ENCODE measurements around the gene SLC12A3. TPM values are rescaled to one million over a fixed set of nuclear protein-coding genes. Genes with fewer than 3 reads are reported as not detected.

SLC12A3 gene
- total RNA-seq, 1 donor from 2014 or later: not detected

DNA sequence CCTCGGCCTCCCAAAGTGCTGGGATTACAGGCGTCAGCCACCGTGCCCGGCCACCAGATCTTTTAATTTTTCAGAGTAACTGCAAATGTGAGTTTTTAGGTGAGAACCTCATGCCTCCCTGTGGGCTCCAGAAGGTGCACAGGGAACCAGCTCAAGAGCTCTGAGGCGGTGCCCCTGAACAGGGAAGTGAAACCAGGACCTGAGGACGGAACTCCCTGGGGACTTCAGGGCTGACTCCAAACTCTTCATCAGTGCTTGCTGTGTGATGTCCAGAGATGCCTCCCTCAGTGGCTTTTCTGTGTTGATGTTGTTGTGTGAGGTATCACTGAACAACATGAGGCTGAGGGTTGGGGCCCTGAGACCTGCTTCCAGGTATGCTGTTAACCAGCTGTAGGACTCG is 23.8 kb downstream of the SLC12A3 start:
- intact Hi-C loops (cut with micrococcal nuclease): no loop called here

DNA sequence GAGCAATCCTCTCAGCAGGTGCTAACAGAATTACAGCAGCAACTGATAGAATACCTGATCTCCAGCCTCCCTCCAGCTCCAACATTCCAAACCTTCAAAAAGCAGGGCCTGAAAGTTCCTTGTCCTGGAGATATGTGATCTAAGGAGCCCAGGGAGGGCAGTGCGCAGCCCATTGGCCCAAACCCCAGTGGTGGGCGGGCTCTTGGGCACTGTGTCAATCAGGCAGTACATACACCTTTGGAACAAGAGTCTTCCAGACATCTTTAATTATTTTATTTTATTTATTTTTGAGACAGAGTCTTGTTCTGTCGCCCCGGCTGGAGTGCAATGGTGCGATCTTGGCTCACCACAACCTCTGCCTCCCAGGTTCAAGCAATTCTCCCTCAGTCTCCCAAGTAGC is 24.2 kb downstream of the SLC12A3 start:
- intact Hi-C loops (cut with micrococcal nuclease): no loop called here

DNA sequence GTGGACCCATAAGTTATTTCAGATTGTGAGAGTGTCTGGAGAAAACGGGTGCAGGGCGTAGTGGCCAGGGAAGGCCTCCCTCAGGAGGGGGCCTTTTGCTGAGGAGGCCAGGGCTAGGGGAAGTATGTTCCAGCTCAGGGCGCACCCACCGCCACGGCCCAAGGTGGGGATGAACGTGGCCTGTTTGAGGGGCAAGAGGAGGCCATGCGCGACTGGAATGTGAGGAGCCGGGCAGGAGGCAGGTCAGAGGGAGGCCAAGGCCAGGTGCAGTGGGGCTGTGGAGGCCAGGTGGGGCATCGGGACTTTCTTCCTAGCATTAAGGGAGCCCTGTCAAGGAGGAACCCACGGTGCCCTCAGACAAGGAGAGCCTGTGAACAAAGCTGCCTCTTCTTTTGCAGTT is 26.7 kb downstream of the SLC12A3 start:
- intact Hi-C loops (cut with micrococcal nuclease): no loop called here

DNA sequence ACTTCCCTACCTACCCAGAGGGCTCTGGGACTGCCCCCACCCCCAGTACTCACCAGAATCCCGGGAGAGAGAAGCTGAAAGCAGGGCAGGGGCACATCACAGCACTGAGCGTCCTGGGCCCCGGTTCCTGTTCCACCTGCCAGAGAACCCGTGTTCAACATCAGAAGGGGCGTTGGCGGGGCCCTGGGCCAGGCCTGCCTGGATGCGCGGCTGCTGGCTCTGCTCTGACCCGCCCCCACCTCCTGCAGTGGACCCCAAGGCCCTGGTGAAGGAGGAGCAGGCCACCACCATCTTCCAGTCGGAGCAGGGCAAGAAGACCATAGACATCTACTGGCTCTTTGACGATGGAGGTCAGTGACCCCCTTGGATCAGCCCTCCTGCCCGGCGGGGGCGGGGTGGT is 27.7 kb downstream of the SLC12A3 start:
- intact Hi-C loops (cut with micrococcal nuclease): no loop called here

DNA sequence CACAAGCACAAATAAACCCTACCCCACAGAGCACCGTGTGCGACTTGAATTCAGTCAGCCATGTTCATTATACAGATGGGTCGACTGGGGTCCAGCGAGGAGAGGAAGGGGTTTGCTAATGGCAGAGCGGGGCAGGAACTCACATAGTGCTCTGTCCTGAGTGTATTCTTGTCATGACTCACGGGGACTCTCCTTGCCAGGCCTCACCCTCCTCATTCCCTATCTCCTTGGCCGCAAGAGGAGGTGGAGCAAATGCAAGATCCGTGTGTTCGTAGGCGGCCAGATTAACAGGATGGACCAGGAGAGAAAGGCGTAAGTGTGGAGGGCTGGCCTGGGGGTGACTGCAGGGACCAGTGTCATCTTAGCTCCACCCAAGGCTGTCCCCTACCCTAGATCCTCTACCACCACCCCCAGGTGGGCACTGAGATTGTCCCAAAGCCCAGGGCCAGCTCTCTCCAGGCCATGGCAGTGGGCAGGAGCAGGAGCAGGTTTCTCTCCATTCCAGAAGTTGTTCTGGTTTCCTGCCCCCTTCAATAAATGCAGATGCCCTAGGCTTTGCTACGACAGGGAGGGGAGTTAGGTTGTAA is 29.4 kb downstream of the SLC12A3 start:
- intact Hi-C loops (cut with micrococcal nuclease): no loop called here

DNA sequence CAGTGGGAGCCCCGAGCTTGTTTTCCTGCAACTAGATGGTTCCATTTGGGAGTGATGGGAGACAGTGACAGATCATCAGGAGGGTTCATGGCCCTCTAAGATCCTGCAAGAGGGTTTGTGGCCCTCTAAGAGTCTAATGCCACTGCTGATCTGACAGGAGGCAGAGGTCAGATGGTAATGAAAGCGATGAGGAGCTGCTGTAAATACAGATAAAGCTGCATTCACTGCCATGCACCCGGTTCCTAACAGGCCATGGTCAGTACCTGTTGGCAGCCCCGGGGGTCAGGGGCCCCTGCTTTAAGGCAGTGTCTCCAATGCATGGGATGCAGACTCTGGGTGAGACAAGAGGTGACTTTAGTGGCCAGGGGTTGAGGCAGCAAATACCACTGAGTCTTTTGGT is 30.8 kb downstream of the SLC12A3 start:
- intact Hi-C loops (cut with micrococcal nuclease): no loop called here

DNA sequence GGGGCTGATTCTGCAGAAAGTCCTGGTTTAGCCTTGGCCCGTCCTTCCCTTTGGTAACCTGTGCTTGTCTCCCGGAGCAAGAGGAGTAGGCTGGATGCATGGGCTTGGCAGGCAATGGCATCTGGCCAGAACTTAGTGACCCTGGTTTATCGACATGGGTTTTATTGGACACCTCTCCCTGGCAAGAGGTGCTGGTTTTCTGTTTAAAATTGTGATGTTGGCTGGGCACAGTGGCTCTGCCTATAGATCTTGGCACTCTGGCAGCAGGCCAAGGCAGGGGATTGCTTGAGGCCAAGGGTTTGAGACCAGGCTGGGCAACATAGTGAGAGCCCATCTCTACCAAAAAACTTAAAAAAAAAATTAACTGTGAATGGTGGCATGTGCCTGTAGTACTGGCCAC is 31.2 kb downstream of the SLC12A3 start:
- intact Hi-C loops (cut with micrococcal nuclease): no loop called here

DNA sequence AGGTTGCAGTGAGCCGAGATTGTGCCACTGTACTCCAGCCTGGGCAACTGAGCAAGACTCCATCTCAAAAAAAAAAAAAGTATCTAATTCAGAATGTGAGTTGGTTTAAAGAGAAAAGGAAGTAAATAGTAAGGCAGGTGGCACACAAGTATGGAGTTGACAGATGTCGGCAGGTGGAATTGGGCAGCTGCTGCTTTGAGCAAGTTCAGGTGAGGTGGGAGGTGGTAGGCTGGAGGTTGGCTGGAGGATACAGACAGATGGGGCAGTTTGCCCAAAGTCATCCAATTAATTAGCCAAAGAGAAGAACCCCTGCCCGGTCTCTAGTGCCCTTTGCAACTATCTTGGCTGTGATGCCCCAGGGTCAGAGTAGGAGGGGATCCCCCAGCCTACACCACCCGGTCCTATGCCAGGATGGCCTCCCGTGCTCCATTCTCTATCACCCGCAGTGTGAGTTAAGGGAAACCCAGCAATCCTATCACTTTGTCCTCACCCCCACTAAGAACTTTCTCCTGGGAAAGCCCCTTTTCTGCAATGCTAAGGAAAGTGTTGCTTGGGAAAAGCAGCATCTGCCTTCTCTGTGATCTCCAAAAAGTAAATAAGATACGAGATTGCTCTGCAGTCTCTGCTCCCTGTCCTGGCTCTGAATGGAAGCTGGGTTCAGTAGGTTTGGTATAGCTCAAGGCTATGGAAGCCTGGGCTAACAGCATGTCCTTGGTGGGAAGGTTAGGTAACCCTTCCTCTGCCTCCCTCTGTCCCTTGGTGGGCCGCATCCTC is 32.2 kb downstream of the SLC12A3 start:
- intact Hi-C loops (cut with micrococcal nuclease): no loop called here

DNA sequence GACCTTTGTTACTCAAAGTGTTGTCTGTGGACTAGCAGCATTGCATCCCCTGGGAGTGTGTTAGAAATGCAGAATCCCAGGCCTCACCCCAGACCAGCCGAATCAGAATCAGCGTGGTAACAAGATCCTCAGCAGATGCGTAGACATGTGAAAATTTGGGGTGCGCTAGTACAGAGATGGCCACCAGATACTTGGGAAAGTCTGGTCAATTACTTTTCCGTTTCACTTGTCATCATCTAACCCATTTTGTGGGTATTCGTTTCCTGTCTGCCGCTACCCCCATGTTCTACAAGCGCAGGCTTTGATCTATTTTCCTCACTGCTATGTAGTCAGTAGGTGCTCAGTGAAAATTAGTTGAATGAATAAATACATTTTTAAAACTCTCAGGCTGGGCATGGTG is 33.8 kb downstream of the SLC12A3 start:
- intact Hi-C loops (cut with micrococcal nuclease): no loop called here

DNA sequence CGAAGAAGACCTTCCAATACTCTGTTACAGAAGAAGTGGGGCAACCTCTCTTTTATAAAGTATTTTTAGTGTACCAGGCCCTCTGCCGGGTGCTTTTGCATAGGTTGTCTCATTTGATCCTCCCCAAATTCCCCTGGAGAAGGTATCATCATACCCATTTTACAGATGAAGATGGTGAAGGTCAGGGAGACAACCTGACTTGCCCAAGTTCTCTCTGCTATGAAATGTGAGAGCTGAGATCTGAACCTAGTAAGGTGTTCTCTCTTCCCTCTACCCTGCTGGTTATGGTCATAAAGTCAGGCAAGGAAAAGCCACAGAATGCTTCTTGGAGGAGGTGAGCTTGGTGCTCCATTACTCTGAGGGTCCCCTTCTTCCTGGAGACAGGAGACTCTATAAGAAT is 38.9 kb downstream of the SLC12A3 start:
- intact Hi-C loops (cut with micrococcal nuclease): no loop called here

DNA sequence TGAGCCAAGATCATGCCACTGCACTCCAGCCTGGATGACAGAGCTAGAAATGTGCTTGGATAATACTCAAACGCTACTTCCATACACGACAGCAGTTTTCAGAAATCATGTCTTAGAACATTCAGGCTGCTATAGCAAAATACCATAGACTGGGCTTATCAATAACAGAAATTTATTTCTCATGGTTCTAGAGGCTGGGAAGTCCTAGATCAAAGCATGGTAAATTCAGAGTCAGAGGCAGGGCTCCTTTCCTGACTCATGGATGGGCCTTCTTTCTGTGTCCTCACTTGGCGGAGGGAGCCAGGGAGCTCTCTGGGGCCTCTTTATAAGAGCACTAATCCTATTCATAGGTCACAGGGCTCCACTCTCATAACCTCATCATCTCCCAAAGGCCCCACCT is 42.4 kb downstream of the SLC12A3 start:
- intact Hi-C loops (cut with micrococcal nuclease): no loop called here

DNA sequence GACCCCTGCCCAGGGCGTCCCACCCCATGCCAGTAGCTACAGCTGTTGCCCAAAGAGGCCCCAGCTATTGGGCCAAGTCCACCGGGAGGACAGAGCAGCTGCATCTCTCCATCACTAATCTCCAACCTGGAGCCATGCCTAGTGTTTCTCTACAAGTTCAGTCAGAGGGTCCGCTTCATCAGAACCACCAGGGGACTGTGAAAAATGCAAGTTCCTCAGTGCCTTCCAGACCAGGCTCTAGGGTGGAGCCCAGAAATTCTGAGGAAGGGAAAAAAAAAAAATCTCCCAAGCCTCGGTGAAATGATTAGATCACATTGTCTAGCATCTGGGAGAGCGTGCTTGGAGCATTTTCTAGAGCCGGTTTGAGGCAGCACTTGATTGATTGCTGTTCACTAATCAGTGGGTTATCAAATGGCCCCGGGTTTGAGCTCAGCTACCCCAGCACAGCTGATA is 44.5 kb downstream of the SLC12A3 start:
- intact Hi-C loops (cut with micrococcal nuclease): no loop called here

DNA sequence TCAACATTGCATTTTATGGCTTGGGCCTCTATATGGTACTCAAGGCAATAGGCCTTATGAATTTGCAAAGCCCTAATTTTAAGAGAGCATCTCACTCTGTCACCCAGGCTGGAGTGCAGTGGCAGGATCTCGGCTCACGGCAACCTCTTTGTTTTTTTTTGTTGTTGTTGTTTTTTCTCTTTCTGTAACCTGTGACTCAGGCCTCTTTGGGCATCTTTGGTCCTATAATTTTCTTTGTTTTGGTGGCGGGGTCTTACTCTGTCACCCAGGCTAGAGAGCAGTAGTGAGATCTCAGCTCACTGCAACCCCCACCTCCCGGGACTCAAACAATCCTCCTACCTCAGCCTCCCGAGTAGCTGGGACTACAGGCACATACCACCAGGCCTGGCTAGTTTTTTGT is 45.1 kb downstream of the SLC12A3 start:
- intact Hi-C loops (cut with micrococcal nuclease): no loop called here

DNA sequence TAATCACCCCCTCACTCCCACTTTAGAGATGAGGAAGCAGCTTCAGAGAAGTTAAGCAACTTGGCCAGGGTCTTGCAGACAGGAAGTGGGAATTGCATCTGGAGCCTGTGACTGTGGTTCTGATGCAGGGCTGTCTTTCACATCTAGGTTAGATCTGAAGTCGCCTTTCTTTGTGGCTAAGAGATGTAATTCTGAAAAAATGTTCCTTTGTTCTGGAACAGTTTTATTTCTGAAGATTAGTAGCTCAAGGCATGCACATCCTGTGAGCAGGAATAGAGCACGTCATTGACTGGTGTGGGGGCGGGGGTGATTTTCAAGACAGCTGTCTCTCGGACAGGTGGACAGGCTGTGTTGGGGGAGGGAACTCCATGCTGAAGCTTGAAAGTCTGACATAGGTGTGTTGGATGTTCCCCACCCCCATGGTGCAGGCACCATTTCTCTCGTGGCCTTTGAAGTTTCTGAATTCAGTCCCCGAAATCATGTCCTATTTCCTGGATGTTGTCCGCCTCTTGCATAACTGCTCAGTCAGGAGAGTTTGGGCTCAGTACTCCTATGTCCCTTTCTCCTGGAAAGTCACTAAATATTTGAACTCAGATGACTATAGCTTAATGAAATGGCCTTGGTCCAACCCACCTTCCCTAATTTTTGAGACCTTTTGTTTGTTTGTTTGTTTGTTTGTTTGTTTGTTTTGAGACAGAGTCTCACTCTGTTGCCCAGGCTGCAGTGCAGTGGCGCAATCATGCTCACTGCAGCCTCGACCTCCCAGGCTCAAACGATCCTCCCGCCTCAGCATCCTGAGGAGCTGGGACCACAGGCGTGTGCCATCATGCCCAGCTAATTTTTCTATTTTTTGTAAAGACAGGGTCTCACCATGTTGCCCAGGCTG is 45.9 kb downstream of the SLC12A3 start:
- intact Hi-C loops (cut with micrococcal nuclease): no loop called here

DNA sequence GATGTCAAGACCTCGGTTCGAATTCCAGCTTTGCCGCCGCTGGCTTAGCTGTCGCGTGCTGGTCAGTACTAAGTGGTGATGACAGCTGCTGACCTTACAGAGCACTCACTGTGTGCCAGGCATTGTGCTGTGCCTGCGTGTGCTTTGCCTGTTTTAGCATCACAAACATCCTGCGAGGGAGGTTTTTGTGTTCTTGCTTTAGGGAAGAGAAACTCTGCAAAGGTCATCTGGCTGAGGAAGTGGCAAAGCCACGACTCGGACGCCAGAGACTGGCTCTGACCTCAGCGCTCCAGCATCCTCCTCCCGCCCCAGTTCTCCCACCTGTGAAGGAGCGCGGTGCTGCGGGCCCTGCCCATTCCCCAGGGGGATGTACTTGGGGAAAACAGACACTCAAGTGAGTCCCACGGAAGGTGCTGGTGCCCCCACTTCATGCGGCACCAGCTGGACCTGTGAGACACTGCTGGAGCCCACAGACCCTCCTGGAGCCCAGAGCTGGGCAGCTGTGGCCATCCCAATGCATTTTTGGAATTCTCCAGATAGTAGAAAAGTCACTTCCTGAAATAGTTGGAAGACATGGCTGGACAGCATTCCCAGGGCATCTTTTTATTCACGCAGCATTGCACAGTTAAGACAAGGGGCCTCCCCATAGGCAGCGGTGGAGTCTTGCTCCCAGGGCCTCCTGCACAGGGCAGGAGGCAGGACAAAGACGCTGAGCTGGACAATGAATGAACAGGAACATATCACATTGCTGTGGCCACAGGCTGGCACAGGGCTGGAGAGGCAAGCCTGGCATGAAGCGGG is 47.0 kb downstream of the SLC12A3 start:
- intact Hi-C loops (cut with micrococcal nuclease): no loop called here

DNA sequence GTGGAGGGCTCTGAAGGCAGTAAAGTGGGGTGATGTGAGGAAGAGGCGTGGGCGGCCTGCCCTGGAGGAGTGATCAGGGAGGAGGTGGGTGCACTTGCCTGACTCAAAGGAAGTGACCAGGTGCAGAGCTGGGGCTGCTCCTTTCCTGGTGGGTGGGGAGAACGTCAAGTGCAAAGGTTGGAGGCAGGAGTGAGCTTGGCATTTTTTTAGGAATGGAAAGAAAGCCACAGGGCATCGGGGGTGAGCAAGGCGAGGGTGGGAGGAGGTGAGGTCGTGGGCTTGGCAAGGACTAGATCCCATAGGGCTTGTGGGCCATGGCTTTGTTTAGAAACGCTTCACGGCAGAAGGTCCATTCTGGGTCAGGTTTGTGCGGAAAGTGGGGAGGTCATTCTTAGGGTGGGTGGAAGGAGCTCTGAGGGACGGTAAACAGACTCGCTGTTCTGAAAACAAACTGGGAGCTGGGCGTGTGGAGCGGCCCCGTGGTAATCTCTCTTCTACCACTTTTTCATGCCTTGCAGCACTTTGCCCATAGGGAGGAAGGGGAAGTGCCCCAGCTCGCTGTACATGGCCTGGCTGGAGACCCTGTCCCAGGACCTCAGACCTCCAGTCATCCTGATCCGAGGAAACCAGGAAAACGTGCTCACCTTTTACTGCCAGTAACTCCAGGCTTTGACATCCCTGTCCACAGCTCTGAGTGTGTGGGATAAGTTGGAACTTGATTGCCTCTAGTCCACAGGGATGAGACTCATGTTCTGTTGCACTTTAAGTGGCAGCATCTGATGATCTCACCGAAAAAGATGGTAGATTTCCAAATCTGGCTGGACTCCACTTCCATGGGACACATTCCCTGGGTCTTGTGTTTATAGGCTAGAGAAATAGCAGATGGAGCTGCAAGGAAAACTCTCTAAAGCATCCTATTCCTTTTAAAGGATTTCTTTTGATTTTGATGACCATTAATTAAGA is 48.0 kb downstream of the SLC12A3 start:
- intact Hi-C loops (cut with micrococcal nuclease): no loop called here

DNA sequence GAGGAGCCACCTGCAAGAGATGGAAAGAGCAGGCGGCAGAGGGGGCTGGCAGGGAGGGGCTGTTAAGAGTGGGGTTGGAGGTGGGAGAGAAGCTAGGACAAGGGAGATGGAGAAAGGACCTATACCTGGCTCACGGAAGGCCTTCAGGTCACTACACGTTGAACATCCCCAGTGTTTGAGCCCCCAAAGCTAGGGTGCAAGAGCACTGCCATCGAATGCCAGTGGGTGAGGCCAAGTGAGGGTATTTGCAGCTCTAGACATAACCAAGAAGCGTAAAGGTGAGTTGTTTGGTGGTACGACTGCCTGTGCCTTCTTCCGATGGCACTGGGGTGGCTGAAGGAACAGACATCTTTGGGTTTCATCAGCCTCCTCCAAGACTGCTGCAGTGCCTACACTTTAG is 49.9 kb downstream of the SLC12A3 start:
- intact Hi-C loops (cut with micrococcal nuclease): no loop called here

DNA sequence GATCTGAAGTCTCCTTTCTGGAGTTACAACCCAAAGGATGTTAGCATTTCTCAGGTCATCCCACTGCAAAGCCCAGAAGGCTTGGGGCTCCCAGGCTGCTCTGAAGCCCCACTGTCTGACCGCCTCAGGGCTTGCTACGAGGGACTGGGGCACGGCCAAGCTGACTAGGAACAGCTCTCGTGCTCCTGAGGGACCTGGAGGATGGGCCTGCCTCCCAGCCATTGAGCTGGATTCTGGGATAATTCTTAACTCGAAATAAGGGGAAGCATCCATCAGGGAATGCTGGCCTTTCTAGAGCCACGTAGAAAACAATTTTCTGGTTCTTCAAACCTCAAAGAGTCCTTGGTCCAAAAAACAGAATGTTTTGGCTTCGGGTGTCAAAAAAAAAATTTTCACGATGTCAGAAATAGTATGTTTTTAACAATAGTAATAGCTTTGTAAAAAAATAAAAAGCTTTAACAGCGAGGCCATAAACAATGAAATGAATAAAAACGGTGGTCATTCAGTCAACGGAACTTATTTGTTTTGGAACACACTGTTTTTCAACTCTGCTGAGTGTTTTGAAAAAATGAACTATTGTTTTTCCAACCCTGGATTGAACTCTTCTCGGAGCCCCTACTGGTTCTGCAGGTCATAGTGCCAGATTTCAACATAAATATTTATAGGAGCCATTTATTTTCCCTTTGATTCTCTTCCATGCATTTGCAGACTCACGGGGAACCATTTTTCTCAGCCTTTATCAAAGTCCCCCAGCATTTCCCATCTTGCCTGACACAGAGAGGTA is 50.5 kb downstream of the SLC12A3 start:
- intact Hi-C loops (cut with micrococcal nuclease): loop anchor here (2.0 kb wide), 1 partner anchor 15 kb away; no protein-coding TSS in a partner anchor

Measured in T-helper 2 cell treated with Interferon-gamma antibody and Interleukin-4, amounts not matched to agents 100 ng/mL and 5 ng/mL, for 36 hours (primary cell).